OCI-M1 (cell line): ENCODE data around the gene NSDHL.

Experiments
- DNase-seq: peaks from one replicate; lab custom pipeline; 2025; lab: John Stamatoyannopoulos, UW

Gene NSDHL

DNA sequence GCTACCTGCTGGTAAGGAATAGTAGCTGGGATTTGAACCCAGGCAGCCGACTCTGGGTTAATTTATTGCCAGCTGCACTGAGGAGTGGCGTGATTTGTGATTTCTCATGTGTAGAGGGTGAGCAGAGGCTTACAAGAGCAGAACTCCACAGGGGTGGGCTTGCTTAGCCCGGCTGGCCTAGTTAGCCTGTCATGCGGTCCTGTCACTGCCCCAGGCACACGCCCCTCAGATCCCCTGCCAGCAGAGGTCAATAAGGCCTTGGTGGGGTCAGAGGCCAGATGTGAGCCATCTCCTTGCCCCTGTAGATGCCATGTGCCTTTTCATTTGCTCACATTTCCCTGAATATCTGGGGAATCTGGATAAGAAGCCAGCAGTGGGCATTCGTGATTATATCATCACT, 13.4 kb downstream of the NSDHL start:
- no peak for DNase-seq

DNA sequence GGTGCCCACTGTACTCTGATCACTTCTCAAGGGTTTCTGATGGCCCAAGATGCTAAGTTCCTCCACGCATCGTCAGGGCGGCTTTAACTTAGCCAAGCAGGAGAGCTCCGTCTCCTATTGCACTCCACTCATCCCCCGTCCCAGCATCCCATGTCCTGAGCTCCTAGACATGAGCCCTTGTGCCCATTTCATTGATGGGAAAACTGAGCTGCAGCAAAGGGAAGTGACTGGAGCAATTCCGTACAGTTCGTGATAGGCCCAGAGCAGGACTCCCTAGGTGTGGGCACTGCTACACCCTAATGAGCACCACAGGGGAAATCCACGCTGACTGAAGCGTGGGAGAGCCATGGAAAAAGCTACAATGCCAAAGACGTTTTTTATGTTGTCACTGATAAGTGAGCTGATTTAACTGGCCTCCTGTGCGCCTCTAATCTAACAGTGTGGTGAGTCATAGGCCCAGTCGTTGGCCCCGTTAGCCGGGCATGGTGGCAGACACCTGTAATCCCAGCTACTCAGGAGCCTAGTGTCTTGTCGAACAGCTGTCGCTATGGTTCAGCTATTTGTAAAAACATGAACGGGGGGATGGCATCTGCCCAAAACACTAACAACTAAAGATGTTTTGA, 14.9 kb downstream of the NSDHL start:
- DNase-seq, result no peak

DNA sequence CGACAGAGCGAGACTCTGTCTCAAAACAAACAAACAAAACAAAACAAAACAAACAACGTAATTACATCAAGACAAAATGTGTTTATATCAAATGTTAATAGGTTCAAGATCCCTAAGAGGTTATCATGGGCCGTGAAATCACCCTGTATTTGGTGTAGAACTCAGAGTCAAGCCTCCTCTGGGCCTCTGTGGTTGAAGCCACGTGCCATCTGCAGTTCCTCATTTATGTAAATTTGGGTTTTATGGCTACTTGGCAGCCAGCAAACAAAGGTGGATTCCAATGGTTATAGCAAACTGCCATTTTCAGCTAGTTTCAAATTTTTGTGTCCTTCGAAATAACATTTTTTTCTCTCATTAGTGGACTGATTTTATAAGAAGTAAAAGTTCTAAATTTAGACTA, 16.4 kb downstream of the NSDHL start:
- peak; percentile 64 for DNase-seq

- no peak for DNase-seq
These were observed 19.6 kb downstream of the NSDHL start for GRCh38 chrX:152850465-152850864.

DNA sequence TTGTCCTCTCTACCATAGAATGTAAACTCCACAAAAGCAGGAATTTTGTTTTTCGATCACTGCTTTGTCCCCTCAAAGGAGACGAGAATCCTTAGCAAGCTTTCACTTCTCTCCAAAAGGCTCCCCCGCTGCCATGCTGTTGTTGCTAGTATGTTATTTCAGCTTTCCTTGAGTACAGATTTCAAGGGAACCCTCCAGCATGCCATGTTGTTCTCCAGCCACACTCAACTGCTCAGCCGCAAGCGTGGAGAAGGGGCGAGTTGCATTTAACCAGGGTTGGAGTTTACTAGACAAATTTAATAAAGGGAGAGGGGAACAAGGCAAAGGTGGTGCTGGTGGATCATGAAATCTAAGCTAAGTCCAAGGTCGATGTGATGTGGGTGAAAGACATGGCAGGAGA, 23.1 kb downstream of the NSDHL start:
- no peak for DNase-seq

DNA sequence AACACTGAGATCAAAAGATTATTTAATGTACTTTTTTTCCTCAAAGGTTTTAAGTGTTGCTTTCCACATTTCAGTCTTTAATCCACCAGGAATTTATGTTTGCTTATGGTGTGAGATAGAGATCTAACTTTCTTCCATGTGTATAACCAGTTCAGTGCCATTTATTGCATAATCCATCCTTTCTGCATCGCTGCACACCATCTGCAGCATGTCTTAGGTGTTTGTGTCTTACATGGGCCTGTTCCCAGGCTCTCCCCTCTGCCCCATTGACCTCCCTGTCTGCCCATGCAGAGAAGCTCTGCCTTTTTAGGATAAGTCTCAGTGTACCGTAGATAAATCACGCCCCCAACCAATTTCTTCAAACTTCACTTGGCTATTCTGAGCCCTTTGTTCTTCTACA, 30.3 kb downstream of the NSDHL start:
- no peak for DNase-seq

- DNase-seq, result no peak
These were observed 31.0 kb downstream of the NSDHL start for GRCh38 chrX:152861826-152862225.

GRCh38 chrX:152865232-152865920, 34.5 kb downstream of the NSDHL start:
- no peak for DNase-seq

DNA sequence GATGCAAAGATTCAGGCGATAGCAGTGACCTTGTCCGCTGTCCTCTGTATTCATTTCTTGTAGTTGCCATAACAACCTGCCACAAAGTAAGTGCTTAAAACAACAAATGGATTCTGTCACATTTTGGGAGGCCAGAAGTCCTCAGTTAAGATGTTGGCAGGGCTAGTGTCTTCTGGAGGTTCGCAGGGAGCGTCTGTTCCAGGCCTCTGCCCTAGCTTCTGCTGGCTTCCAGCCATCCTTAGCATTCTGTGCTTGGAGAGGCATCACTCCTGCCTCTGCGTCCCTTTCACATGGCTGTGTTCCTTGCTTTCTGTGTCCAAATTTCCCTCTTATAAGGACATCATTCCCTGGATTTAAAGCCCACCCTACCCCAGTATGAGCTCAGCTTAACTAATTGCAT, 35.5 kb downstream of the NSDHL start:
- DNase-seq, result no peak

- DNase-seq, result no peak
These were observed 39.1 kb downstream of the NSDHL start for GRCh38 chrX:152869972-152870371.

DNA sequence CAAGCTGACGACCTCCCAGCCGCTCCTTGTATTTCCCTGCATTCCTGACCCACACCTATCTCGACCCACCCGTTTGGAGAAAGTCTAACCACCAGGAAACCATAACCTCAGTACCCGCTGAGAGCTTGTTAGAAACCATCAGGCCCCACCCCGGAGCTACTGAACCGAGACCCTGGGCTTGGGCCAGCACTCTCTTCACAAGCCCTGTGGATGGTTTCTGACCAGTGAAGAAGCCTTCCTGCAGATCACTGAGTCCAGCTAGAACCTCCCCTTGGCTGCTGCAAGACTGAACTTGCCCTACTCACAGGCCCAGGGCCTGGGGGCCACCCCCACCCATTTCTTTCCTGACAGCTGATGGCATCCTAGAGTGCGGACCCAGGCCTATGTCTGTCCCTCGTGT, 40.4 kb downstream of the NSDHL start:
- no peak for DNase-seq

- DNase-seq, result no peak
These were observed 41.7 kb downstream of the NSDHL start for GRCh38 chrX:152872522-152872921.

DNA sequence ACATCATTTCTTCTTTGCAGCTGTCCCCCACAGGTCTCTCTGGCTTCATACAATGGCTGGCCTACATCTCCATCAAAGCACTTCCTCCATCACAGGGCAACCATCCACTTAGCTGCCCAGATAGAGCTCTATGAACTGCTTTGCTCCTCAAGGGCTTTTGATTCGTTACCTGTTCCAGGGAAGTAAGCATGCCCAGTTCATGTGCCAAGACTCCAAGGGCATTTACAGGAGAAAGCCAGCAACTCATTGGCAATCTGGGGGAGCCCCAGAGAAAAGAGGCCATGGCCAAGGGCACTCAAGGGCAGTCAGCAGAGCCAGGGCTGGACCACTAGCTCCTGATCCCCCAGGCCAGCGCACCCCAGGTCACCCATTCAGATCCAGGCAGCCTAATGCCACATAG, 42.5 kb downstream of the NSDHL start:
- no peak for DNase-seq

DNA sequence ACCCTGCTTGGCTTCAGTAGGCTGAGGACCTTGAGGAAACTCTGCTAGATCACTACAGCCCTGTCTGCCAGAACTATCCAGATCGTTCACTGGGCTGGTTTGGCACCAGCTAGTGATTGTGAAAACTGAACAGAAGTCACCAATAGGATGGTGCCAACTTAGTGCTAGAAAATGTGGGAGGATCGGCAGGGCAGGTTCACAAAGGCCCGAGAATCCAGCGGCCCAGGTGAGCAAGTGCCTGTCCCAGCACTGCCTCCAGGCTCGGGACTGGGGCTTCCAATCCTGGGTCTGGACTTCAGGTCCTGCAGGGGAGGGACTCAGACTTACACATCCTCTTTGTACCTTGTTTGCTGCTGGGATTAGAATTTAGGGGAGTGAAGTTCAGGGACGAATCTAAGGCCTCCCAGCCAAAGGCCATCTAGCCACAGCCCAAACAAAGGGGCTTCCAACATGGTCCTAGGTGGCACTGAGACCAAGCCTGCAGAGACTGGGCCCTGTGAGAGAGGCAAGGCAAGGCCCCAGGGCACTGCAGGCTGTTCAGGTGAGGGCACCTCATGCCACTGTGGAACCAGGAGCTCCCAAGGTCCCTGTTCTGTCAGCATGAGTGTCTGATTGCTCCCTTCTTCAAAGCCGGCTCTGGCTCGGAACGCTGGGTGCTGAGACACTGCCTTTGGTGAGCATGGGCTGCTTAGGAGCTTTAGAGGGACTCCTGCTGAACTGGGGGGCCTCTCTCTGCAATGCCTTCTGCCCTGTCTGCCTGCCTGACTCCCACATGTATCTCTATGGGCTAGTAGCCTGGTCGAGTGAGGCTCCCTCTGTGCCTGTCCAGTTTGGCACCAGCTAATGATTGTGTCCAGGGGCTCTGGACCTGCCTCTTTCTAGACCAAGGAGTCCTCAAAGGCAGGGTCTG, 46.3 kb downstream of the NSDHL start:
- no peak for DNase-seq

DNA sequence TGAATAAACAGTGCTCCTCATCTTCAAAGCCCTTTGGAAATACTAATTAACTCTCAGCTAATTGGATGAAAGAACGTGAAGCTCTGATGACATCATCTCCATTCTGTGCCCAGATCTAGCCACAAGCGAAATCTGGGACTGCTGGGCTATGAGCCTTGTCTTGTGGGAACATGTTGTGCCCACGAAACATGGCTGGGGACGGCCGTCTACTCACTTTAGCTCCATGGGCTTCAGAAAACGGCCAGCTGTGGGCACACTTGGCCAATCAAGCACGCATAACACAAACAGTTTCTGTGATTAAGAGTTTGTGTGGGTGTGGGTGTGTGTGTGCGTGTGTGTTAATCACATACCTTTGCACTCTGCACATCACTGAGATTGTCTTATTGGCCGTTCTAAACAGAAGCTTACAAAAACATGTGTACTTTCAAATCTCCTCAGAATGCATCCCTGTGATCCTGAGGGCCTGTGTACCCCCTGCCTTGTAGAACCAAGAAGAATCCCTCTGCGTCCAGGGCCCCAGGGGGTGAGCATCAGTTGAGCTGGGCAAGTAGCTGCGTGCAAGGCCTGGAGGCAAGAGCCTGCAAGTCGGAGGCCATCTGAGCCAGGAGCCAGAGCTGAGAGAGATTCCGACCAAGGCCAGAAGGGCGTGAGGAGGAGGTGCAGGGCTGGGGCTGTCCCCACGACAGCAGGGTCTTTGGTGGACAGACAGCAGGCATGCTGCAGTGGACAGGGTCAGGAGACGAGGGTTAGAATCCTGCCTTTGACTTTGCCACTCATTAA, 48.3 kb downstream of the NSDHL start:
- DNase-seq, result no peak

GRCh38 chrX:152881289-152881688, 50.4 kb downstream of the NSDHL start:
- no peak for DNase-seq

DNA sequence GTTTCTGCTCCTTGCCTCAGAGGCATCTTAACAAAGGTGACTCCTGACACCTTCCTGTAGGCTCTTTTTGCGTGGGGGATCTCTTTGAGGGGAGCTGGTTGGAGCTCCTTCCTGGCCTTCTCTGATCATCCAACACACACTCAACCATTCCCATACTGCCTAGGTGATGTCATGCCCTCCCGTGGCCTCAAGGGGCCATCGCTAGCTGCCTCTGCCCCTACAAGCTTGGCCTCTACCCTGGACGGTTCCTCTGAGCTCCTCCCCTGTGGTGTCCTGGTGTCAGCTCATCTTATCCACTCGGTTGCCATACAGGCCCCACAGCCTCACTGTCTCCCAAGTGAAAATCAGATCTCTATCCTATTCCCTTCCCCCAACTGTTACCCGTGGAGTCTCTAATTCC, 53.3 kb downstream of the NSDHL start:
- DNase-seq, result peak; percentile 1

DNA sequence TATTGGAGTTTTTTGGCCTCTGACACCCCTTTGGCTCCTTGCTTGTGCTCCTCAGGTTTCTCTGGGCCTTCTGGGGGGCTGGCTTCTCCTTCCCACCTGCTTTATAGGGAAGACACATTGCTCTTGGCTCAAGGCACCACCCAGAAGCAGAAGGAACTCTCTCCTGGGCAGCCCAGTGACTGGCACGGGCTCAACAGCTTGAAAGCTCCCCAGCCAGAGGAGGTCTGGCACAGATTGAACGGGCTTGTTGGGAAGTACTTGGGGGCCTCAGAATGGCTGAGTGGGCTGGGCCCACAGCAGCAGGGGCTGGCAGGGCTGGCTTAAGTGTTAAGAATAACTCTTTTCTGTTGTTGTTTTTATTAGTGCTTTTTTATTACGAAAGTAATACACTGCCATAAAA, 55.9 kb downstream of the NSDHL start:
- no peak for DNase-seq

- DNase-seq, result no peak
These were observed 61.6 kb downstream of the NSDHL start for GRCh38 chrX:152892499-152892898.

DNA sequence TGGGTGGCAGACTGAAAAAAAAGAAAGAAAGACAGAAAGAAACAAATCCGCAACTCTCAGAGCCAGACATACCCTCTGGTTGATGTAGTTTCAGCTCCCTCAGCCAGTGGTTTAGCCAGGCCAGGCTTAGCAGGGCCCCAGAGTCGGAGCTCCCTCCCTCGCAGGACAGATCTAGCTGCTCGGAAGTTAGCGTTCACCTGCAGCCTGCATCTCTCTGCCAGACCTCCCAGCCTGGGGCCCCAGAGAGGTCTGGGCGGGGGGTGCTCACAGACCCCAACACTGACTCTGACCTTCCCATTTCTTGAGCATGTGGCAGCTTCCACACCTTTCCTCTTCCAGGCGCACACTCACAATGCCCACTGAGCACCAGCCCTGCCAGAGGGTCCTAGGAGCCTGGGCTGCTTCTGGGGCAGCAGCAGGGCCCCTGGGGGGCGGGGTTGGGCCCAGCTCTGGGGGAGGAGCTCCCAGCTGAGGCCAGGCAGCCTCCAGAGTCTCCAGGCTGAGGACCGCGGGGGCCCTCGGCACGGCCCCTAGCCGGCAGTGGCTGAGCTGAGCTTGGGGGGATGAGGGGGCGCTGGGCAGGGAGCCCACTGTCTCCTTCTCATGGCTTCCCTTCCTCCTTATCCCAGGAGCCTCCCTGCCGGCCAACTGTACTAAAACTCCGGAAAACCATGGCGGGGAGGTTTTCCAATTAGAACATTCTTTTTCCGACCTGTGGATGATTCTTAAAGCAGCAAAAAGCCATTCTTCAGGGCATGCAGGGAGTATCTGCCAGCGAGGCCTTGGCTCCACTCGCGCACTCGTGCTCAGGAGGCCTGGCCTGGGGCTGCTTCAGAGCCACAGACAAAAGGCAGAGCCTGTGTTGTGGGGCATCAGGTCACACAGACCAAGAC, 62.4 kb downstream of the NSDHL start:
- DNase-seq, result no peak

GRCh38 chrX:152893980-152894610, 63.2 kb downstream of the NSDHL start:
- no peak for DNase-seq
